ENCODE measurements around the gene ILDR1. TPM values are rescaled to one million over a fixed set of nuclear protein-coding genes. Genes with fewer than 3 reads are reported as not detected.

ILDR1 gene
- polyA plus RNA-seq, 1 donor from 2014 or later = not detected

- Histone ChIP-seq H3K27me3 (ENCODE audit: insufficient read depth, low read depth, low read length) (no peaks in the 10 kb centered on the region), H3F3A (ENCODE audit: insufficient read depth, low read length, poor library complexity, severe bottlenecking) (no peaks in the 10 kb centered on the region), H3K27ac (ENCODE audit: low read length) (no peak overlapping the region), H3K79me2 (replicated peaks; ENCODE audit: insufficient read depth, low read length) (no peaks in the 10 kb centered on the region), H3K4me3 (ENCODE audit: low read length) (no peak overlapping the region), H3K9me2 (ENCODE audit: insufficient read depth, low read length) (no peaks in the 10 kb centered on the region), H3K4me2 (ENCODE audit: low read length) (no peak overlapping the region), H3K36me3 (ENCODE audit: insufficient read depth, low read length) (no peaks in the 10 kb centered on the region), H4K20me1 (ENCODE audit: insufficient read depth) (no peaks in the 10 kb centered on the region), H3K9me3 (ENCODE audit: low read length) (no peaks in the 10 kb centered on the region), H2AFZ (ENCODE audit: low read depth, low read length) (no peak overlapping the region), H3K9ac (ENCODE audit: low read length) (no peak overlapping the region)
- no peak for TF ChIP-seq SMC3 (conservative IDR thresholded peaks at IDR 0.05; ENCODE audit: poor library complexity)
- TF ChIP-seq POLR2AphosphoS5 (IDR thresholded peaks at IDR 0.05) = no peak
- no peak for TF ChIP-seq CTCF (IDR thresholded peaks at IDR 0.05; ENCODE audit: poor library complexity, severe bottlenecking)
- TF ChIP-seq TAF1 (IDR thresholded peaks at IDR 0.05; ENCODE audit: low read depth) = no peak
- no peak for TF ChIP-seq REST (IDR thresholded peaks at IDR 0.05; ENCODE audit: borderline replicate concordance)
- no peak for TF ChIP-seq RAD21 (conservative IDR thresholded peaks at IDR 0.05)
- no peak for TF ChIP-seq EZH2 (IDR thresholded peaks at IDR 0.05; ENCODE audit: borderline replicate concordance, insufficient read depth, low read length, poor library complexity, severe bottlenecking)
- no peak for TF ChIP-seq EP300 (conservative IDR thresholded peaks at IDR 0.05; ENCODE audit: poor library complexity, severe bottlenecking)
- no peak for TF ChIP-seq MXI1 (conservative IDR thresholded peaks at IDR 0.05; ENCODE audit: poor library complexity, severe bottlenecking)
Observed at GRCh38 chr3:121951291-121951919, 70.6 kb downstream of the ILDR1 start.

- no peak overlapping the region for H2AFZ ChIP-seq (ENCODE audit: low read depth, low read length)
- TF ChIP-seq POLR2AphosphoS5 (IDR thresholded peaks at IDR 0.05) (no peak), SMC3 (conservative IDR thresholded peaks at IDR 0.05; ENCODE audit: poor library complexity) (no peak), EZH2 (IDR thresholded peaks at IDR 0.05; ENCODE audit: borderline replicate concordance, insufficient read depth, low read length, poor library complexity, severe bottlenecking) (no peak), CTCF (IDR thresholded peaks at IDR 0.05; ENCODE audit: poor library complexity, severe bottlenecking) (no peak), MXI1 (conservative IDR thresholded peaks at IDR 0.05; ENCODE audit: poor library complexity, severe bottlenecking) (no peak), EP300 (conservative IDR thresholded peaks at IDR 0.05; ENCODE audit: poor library complexity, severe bottlenecking) (no peak), REST (IDR thresholded peaks at IDR 0.05; ENCODE audit: borderline replicate concordance) (no peak), RAD21 (conservative IDR thresholded peaks at IDR 0.05) (no peak), TAF1 (IDR thresholded peaks at IDR 0.05; ENCODE audit: low read depth) (no peak)
- H3K4me2 ChIP-seq (ENCODE audit: low read length) = no peak overlapping the region
- H3K9me3 ChIP-seq (ENCODE audit: low read length) = no peaks in the 10 kb centered on the region
- H3F3A ChIP-seq (ENCODE audit: insufficient read depth, low read length, poor library complexity, severe bottlenecking) = no peaks in the 10 kb centered on the region
- no peak overlapping the region for H3K27ac ChIP-seq (ENCODE audit: low read length)
- H3K9me2 ChIP-seq (ENCODE audit: insufficient read depth, low read length) = no peaks in the 10 kb centered on the region
- no peak overlapping the region for H3K4me3 ChIP-seq (ENCODE audit: low read length)
- H3K79me2 ChIP-seq (replicated peaks; ENCODE audit: insufficient read depth, low read length) = no peaks in the 10 kb centered on the region
- no peaks in the 10 kb centered on the region for H3K27me3 ChIP-seq (ENCODE audit: insufficient read depth, low read depth, low read length)
- H3K9ac ChIP-seq (ENCODE audit: low read length) = no peak overlapping the region
- no peaks in the 10 kb centered on the region for H3K36me3 ChIP-seq (ENCODE audit: insufficient read depth, low read length)
- H4K20me1 ChIP-seq (ENCODE audit: insufficient read depth) = no peaks in the 10 kb centered on the region
Observed at GRCh38 chr3:121948641-121949040, 73.4 kb downstream of the ILDR1 start.

All from neural cell (in vitro differentiated cells).